Heart left ventricle (tissue), 16 donors: ENCODE measurements around the gene GANC. TPM values are rescaled to one million over a fixed set of nuclear protein-coding genes. Genes with fewer than 3 reads are reported as not detected.

Source experiments
- ATAC-seq, 4 donors: fragments of 200-7000 bp; cut with Tn5 transposase; one replicate each; pipeline ENCODE4 v1.9.1; 2020 to 2022; ENCODE audit warnings: moderate library complexity in 4 of 4, mild to moderate bottlenecking in 3 of 4, moderate number of reproducible peaks in 1 of 4
- DNase-seq, 5 donors: peaks; one replicate each; pipeline ENCODE4 v3.0.0-alpha.2; 2020
- H3K27ac ChIP-seq, 12 donors: fragments of 200-600 bp; sonication (generic) in 4 of 12; one replicate each; pipeline versions ENCODE4 v1.5.0 to v1.8.0; 2016 to 2022; ENCODE audit warnings: mild to moderate bottlenecking in 2 of 12
- H3K27me3 ChIP-seq, 9 donors: fragments of 200-600 bp; sonication (generic) in 2 of 9; one replicate each; pipeline versions ENCODE4 v1.5.1 to v1.8.0; 2016 to 2022; ENCODE audit warnings: mild to moderate bottlenecking in 3 of 9
- H3K36me3 ChIP-seq, 9 donors: fragments of 200-600 bp; sonication (generic) in 2 of 9; one replicate each; pipeline versions ENCODE4 v1.5.0 to v1.8.0; 2018 to 2022; ENCODE audit warnings: mild to moderate bottlenecking in 2 of 9
- H3K4me1 ChIP-seq, 12 donors: fragments of 200-600 bp; sonication (generic) in 4 of 12; one replicate each; pipeline versions ENCODE4 v1.5.0 to v1.8.0; 2016 to 2022; ENCODE audit warnings: mild to moderate bottlenecking in 3 of 12
- H3K4me3 ChIP-seq, 12 donors: fragments of 200-600 bp; sonication (generic) in 4 of 12; one replicate each; pipeline versions ENCODE4 v1.5.0 to v1.8.0; 2017 to 2022; ENCODE audit warnings: mild to moderate bottlenecking in 9 of 12, moderate library complexity in 4 of 12
- H3K9me3 ChIP-seq, 12 donors: fragments of 200-600 bp; sonication (generic) in 4 of 12; one replicate each; pipeline versions ENCODE4 v1.5.0 to v1.8.0; 2016 to 2022; ENCODE audit warnings: mild to moderate bottlenecking in 1 of 12
- POLR2A ChIP-seq, 2 donors: fragments of 450-650 bp; IDR thresholded peaks; one replicate each; pipeline ENCODE4 v1.6.1; 2017; ENCODE audit warnings: antibody characterized with exemption in 2 of 2, mild to moderate bottlenecking in 2 of 2, moderate library complexity in 2 of 2
- WGBS, 4 donors: extraction: QIAGEN DNeasy Blood & Tissue Kit in 2 of 4; methylation state at CpG; one replicate each; pipeline versions ENCODE4 v1.1.5 to v1.1.7; 2013 to 2018; 5-methylcytosine and 5-hydroxymethylcytosine counted together
- intact Hi-C, 10 donors: fragments of 100-400 bp; cut with DNase I; formaldehyde crosslinking; loops; one replicate each; pipeline versions ENCODE4 v1.11.1 to v1.14.2; 2022
- polyA plus RNA-seq, 2 donors: library from polyadenylated mRNA; stranded (reverse); fragments of 200-250 nt; gene quantifications; one replicate each; pipeline ENCODE4 v1.2.3, GENCODE V29; 2013
- total RNA-seq, 9 donors: library from RNA; depleted of rRNA in 2 of 9; stranded (reverse); fragments of >200 nt in 2 of 9; fragmentation: NEBNext Ultra II Directional in 3 of 9; extraction: Animal tissue kit (Norgen Biotek cat#: 25700) in 3 of 9; gene quantifications; one replicate each; pipeline versions ENCODE4 v1.1.0 to v1.2.4, GENCODE V29; 2016 to 2023
- TF ChIP-seq, protein P1 (sequence below), 12 donors: fragments of 200-600 bp; sonication (generic) in 4 of 12; IDR thresholded peaks; one replicate each; pipeline versions ENCODE4 v1.5.0 to v1.8.0; 2018 to 2022; ENCODE audit warnings: antibody characterized with exemption in 12 of 12, mild to moderate bottlenecking in 5 of 12
- donor health status: ischemic (EF 13 %, LVEDD 7.1; RV severe dilation, severe dysfunction).
- donor health status: healthy with polysubstance abuse.
- donor health status: DM: no; HTN: yes; CAD: no.
- donor health status: DM: no; HTN: no; CAD: no.
- donor health status: ischemic (EF 25% LVEDD 6.9; RV normal size, moderate dysfunction).
- donor health status: ischemic (EF 25% LVEDD 5.7; RV mildly dilated, moderate dysfunction).
- donor health status: healthy.
- donor health status: DM: yes; HTN: yes; CAD: no.
- donor health status: ischemic (EF 35%, LVEDD 5.7; RV mildly dilated, moderate dysfunction).
- donor health status: nonischemic (EF 11% LVEDD 7.7; RV severe dilation, severe dysfunction).
- donor health status: DM: yes; HTN: yes; CAD: no.
- donor health status: PGD.
- donor health status: ischemic (EF 29% LVEDD 5.4; RV normal size, mild dysfunction).
- donor health status: nonischemic (EF 23%, LVEDD 6.1; RV moderate dilation, normal function).

The GANC gene
- total and polyA plus RNA-seq, 11 donors, result 6.8 to 30.2 (median 17.0) TPM

DNA sequence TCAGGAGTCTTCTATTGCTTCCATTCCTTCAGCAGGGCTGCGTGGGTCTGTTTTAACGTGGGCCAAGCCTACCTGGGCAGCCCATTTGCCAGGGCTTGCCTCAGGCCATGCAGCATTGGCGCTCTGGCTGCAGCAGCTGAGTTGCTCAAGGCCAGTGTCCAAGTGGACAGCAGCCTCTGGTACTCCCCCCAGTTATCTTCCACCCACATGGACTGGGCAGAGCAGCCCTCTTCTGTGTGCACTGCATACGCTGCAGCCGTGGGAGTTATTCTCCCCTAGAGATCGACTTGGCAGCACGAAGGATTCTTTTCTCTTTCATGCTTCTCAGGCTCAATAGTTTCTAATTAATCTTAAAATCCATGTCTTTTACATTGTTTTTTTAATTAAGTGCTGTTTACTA, 79.4 kb downstream of the GANC start:
- H3K36me3 ChIP-seq, result peaks cover 0 to 95% (median 81%) of the 10 kb centered on the region in 9 donors
- intact Hi-C loops, result loop anchor here in 1 of 10 donors (10.0 kb wide), 1 partner anchor 58 kb away; no protein-coding TSS in a partner anchor
- 79 to 82% (median 81%) methylated on average over 7 of the region's 7 CpGs for WGBS, 4 donors

DNA sequence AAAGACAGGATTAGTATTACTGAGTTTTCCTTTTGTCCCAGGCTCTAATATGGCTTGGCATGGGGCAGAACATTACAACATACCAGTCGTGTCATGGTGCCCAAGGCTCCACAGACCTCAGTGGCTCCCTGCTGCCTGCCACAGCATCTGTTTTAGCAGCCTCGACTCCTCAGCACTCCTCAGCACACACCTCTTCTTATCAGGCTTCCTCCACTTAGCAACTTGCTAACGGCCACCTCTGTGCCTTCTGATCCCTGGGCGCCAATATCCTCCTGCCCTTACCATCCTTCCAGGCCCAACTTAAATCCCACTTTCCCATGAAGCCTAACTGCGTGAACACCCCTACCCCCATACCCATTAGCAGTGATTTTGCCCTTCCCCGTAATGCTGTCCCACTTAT, 80.1 kb downstream of the GANC start:
- no peak overlapping the region for H3K27ac ChIP-seq
- ATAC-seq (no peak), DNase-seq (no peak)
- intact Hi-C loops, result loop anchor here in 1 of 10 donors (10.0 kb wide), 1 partner anchor 58 kb away; no protein-coding TSS in a partner anchor
- TF ChIP-seq, protein P1, sequence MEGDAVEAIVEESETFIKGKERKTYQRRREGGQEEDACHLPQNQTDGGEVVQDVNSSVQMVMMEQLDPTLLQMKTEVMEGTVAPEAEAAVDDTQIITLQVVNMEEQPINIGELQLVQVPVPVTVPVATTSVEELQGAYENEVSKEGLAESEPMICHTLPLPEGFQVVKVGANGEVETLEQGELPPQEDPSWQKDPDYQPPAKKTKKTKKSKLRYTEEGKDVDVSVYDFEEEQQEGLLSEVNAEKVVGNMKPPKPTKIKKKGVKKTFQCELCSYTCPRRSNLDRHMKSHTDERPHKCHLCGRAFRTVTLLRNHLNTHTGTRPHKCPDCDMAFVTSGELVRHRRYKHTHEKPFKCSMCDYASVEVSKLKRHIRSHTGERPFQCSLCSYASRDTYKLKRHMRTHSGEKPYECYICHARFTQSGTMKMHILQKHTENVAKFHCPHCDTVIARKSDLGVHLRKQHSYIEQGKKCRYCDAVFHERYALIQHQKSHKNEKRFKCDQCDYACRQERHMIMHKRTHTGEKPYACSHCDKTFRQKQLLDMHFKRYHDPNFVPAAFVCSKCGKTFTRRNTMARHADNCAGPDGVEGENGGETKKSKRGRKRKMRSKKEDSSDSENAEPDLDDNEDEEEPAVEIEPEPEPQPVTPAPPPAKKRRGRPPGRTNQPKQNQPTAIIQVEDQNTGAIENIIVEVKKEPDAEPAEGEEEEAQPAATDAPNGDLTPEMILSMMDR (IDR thresholded peaks at IDR 0.05), result no peak
- TF ChIP-seq POLR2A (IDR thresholded peaks at IDR 0.05), result no peak
- H3K27me3 ChIP-seq, result no peaks in the 10 kb centered on the region
- 82 to 87% (median 84%) methylated on average over 6 of the region's 6 CpGs for WGBS, 4 donors
- no peak overlapping the region for H3K4me3 ChIP-seq
- H3K36me3 ChIP-seq, result peaks cover 0 to 91% (median 75%) of the 10 kb centered on the region in 9 donors
- no peaks in the 10 kb centered on the region for H3K9me3 ChIP-seq
- H3K4me1 ChIP-seq, result no peaks in the 10 kb centered on the region

More for the DNA sequence above, 79.4 kb downstream of the GANC start:
- peak in 1 of 4 donors; percentile 36 for ATAC-seq
- Histone ChIP-seq H3K27ac (no peak overlapping the region), H3K9me3 (no peaks in the 10 kb centered on the region), H3K4me1 (no peaks in the 10 kb centered on the region), H3K4me3 (no peak overlapping the region), H3K27me3 (no peaks in the 10 kb centered on the region)
- no peak for DNase-seq
- TF ChIP-seq, protein P1 (IDR thresholded peaks at IDR 0.05), result no peak
- TF ChIP-seq POLR2A (IDR thresholded peaks at IDR 0.05), result no peak

DNA sequence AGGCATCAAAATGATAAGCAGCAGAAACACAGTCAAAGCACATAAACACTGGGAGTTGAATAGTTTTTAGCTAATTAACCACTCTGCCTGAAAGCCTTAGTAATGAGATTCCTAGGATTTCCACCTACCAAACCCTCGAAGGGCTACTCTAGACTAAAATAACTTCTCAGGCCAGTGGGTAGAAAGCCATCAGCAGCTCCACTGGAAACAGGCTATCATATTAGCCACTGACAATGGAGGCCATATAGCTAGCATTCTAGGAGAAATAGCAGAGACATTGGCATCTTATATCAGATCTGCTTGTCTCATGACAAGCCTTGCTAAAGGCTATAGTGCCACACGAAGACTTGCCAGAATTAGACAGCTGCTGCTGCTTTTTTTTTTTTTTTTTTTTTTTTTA, 81.8 kb downstream of the GANC start:
- ATAC-seq (no peak), DNase-seq (no peak)
- 50 to 68% (median 63%) methylated on average over 2 of the region's 2 CpGs for WGBS, 4 donors
- TF ChIP-seq POLR2A (IDR thresholded peaks at IDR 0.05), result no peak
- TF ChIP-seq, protein P1 (IDR thresholded peaks at IDR 0.05), result no peak
- peaks cover 0 to 78% (median 58%) of the 10 kb centered on the region in 9 donors for H3K36me3 ChIP-seq
- peaks cover 0 to 8% (median 0%) of the 10 kb centered on the region in 12 donors for H3K4me1 ChIP-seq
- no peak overlapping the region for H3K4me3 ChIP-seq
- intact Hi-C loops, result loop anchor here in 1 of 10 donors (10.0 kb wide), 1 partner anchor 60 kb away; no protein-coding TSS in a partner anchor
- H3K27ac ChIP-seq, result no peak overlapping the region
- no peaks in the 10 kb centered on the region for H3K9me3 ChIP-seq
- H3K27me3 ChIP-seq, result no peaks in the 10 kb centered on the region

DNA sequence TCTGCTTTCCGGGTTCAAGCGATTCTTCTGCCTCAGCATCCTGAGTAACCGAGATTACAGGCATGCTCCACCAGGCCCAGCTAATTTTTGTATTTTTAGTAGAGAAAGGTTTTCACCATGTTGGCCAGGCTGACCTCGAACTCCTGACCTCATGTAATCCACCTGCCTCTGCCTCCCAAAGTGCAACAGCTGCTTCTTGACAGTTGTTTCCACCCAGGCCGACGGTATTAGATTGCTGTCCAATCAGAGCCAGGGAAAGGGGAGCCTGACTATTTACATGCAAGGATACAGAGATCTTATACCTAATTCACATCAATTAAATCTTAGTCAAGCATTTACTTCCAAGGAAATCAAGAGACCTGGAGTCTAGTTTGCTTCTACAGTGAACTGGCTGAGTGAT, 82.3 kb downstream of the GANC start:
- no peaks in the 10 kb centered on the region for H3K27me3 ChIP-seq
- intact Hi-C loops, result loop anchor here in 1 of 10 donors (10.0 kb wide), 1 partner anchor 60 kb away; no protein-coding TSS in a partner anchor
- no peaks in the 10 kb centered on the region for H3K9me3 ChIP-seq
- peaks cover 0 to 78% (median 53%) of the 10 kb centered on the region in 9 donors for H3K36me3 ChIP-seq
- H3K4me3 ChIP-seq, result no peak overlapping the region
- ATAC-seq (no peak), DNase-seq (no peak)
- 90 to 95% (median 93%) methylated on average over 6 of the region's 6 CpGs for WGBS, 4 donors
- peaks cover 0 to 13% (median 0%) of the 10 kb centered on the region in 12 donors for H3K4me1 ChIP-seq
- H3K27ac ChIP-seq, result no peak overlapping the region
- TF ChIP-seq POLR2A (IDR thresholded peaks at IDR 0.05), result no peak
- TF ChIP-seq, protein P1 (IDR thresholded peaks at IDR 0.05), result no peak
